ENCODE data around the gene PRKCH.

DNA sequence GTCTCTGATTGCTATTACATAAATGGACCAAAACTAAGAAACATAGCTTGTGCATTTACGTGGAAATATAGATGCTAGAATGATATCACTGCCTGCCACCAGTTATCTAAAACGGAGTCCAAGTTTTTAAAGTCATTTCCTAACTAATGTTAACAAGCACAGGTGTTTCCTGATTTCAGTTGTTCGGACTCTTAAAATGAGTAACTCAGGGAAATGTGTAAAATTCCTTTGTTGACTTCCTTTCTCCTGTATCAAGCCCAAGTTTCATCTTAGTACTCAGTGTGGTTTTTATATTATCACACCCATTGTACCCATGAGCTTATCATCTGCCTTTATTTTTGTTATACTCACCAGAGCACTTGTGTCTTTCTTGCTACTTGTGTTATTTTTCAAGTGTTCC is 13.2 kb upstream of the PRKCH start:
- TF ChIP-seq, protein P1, sequence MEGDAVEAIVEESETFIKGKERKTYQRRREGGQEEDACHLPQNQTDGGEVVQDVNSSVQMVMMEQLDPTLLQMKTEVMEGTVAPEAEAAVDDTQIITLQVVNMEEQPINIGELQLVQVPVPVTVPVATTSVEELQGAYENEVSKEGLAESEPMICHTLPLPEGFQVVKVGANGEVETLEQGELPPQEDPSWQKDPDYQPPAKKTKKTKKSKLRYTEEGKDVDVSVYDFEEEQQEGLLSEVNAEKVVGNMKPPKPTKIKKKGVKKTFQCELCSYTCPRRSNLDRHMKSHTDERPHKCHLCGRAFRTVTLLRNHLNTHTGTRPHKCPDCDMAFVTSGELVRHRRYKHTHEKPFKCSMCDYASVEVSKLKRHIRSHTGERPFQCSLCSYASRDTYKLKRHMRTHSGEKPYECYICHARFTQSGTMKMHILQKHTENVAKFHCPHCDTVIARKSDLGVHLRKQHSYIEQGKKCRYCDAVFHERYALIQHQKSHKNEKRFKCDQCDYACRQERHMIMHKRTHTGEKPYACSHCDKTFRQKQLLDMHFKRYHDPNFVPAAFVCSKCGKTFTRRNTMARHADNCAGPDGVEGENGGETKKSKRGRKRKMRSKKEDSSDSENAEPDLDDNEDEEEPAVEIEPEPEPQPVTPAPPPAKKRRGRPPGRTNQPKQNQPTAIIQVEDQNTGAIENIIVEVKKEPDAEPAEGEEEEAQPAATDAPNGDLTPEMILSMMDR (conservative IDR thresholded peaks at IDR 0.05; ENCODE audit: low read depth, low read length): no peak
- TF ChIP-seq EZH2 (IDR thresholded peaks at IDR 0.05; ENCODE audit: low read length, unreplicated experiment): no peak
